Astrocyte of the hippocampus (primary cell): Measurements from ENCODE around the gene LMLN.
"Not testable (repeated sequence)": the region's sequence is repeated elsewhere in the genome, so short reads cannot be mapped to it uniquely, and the experiment has no call there.

ENCODE experiments used
- DNase-seq: peaks from one replicate; pipeline ENCODE4 v3.0.0; 2011; ENCODE audit warnings: low read depth, low spot score

The LMLN gene

DNA sequence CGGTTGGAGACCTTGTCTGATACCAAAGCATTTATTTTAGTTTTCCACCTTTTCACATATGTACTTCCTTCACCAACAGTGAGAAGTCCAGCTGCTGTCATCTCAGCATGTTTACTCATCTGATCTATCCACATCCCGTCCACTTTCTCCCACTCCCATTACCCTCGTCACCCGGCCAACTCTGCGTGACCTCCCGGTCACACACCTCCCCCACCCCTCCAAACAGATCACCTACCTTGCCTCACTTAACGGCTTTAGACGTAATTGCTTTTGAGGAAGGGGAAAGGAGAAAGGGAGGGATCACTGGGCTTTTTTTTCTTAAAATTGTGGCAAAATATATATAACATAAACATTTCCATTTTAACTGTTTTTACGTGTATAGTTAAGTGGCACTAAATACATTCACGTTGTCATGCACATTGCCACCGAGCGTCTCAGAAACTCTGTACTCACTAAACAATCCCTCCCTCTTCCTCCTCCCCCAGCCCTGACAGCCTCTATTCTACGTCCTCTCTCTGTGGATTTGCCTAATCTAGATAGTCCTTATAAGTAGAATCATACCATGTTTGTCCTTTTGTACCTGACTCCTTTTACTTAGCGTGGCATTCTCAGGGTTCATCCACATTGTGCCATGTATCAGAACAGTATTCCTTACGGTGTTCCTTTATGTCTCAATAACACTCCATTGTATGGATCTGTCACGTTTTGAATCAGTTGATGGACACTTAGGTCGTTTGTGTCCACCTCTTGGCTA lies 67.2 kb downstream of the LMLN start:
- no peak for DNase-seq

DNA sequence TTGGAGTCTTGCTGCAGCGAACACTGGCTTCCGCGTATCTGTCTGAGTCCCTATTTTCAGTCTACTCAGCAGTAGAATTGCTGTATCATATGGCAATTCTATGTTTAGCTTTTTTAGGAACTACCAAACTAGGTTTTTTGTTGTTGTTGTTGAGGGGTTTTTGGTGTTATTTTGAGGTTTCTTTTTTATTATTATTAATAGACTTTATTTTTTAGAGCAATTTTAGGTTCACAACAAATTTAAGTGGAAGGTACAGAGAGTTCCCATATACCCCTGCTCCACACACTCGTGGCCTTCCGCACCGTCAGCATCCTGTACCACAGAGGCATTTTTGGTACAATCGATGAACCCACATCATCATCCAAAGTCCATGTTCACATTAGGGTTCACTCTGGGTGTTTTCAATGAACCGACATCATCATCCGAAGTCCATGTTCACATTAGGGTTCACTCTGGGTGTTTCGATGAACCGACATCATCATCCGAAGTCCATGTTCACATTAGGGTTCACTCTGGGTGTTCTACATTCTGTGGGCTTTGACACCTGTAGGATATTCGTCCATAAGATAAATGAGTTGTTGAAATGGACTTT lies 67.9 kb downstream of the LMLN start:
- DNase-seq = no peak

DNA sequence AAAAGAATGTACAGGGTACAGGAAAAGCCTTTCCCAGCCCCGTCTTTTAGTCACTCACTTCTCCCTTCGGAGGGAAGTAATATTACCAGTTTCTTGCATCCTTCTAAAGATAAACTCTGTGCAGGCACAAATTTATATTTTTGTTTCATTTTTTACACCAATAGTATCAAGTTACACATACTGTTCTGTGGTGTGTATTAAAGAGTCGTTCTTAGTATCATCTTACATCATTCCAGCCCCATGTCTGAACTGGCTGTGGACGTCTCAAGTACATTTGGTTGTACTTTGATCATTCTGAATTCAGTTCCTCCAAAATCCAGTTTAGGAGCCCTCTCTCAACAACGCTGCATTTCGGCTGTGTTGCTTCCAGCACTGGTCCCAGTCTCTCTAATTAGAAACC lies 68.7 kb downstream of the LMLN start:
- DNase-seq = peak; percentile 26

DNA sequence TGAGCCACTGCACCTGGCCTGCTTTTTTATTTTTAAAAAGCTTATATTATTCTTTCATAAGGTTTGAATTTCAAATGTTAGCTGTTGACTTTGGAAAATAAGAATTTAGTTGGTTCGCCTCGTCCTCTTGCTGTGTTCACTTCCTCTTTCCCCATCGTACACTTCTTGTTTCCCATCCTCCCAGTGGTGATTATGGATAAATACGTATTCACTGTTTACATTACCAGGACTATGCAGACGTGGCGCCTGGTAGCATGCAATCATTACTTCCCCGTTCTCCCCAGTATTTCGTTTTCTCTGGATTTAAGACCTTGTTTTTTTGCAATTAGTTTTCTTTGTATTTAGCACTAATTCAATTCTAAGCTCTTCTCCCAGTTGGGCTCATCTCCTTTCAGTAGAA lies 70.1 kb downstream of the LMLN start:
- DNase-seq = no peak

DNA sequence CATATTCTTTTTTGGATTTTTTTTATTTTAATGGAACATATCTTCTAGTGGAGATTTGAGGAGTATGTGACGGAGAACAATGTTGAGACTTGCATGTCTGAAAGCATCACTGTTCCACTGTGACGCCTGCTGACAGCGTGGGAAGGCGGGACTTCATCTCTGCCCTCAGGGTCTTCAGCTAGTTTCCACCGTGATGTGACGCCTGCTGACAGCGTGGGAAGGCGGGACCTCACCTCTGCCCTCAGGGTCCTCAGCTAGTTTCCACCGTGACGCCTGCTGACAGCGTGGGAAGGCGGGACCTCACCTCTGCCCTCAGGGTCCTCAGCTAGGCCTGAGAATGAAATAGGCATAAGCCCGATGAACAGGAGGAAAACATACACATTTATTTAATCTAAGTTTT lies 70.7 kb downstream of the LMLN start:
- DNase-seq = no peak

DNA sequence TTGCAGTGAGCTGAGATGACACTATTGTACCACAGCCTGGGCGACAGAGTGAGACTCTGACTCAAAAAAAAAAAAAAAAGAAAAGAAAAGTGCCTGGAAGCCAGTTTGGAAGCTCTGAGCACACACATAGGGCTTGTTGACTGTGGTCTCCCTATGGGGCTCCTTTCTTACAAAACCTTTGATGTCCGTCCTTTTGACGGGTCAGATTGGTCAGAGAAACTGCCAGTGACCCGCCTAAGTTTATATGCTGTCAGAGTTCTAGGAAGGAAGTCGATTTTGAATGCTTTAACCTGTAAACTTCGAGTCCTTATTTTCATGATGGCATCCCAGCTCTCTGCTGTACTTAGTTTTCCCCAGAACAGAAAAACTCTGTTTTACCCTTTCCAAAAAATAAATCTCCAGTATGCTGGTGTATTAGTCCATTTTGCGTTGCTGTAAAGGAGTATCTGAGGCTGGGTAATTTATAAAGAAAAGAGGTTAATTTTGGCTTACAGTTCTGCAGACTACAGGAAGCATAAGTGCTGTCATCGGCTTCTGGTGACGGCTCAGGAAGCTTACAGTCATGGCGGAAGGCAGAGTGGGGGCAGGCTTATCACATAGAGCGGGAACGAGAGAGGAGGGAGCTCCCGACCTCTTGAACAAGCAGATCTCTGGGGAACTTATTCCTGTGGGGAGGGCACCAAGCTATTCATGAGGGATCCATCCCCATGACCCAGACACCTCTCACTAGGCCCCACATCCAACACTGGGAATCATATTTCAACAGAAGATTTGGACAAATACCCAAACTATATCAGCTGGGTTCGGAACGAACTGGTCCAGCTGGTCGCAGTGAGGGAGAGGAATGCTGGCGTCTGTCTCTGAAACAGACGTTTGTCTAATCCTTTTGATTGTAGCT lies 72.3 kb downstream of the LMLN start:
- DNase-seq = no peak

DNA sequence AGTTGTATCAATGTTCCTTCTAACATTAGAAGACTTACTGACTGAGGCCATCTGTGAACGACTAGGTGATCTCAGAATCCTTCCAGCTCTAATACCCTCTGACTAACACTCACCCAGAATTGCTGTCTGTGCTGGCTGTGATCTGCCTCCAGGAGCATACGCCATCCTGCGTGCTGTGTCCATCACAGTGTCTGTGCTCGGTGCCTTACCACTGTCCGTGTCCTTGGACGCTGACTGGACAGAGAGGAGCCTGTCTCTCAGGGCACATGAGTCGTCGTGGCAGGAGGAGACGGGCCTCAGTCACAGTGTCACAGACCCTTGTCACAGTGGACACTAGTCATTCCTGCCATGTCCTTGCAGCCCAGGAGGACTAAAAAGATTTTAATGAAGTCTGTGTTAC lies 83.1 kb downstream of the LMLN start:
- no peak for DNase-seq

DNA sequence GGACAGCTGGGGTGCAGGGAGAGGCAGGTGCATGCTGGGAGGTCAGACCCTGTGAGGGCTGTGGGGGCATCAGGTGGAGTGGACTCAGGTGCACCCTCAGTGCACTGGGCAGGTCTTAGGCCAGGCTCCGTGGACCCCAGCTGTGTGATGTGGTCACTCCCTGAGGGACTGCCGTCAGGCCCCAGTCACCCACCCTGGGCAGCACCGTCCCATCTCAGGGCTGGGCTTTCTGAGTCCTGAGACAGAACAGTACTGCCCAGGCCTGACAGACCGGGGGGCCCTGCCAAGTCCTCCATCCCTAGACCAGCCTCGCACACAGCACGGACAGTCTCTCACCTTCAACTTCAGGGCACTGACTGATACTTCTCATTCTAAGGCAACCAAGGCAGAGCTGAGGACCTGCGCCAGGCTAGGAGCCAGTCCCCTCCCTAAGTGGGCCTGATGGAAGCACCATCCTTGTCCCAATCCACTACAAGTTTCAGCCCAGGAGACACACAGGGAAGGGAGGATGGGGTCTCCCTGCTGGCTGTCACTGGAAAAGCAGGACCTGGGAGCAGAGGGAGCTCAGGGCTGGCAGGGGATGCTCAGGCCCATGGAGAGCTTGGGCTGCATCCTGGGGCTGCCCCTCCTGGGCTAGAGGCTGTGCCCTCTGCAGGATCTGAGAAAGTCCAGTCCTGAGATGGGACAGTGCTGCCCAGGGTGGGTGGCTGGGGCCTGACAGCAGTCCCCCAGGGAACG lies 86.3 kb downstream of the LMLN start:
- no peak for DNase-seq

DNA sequence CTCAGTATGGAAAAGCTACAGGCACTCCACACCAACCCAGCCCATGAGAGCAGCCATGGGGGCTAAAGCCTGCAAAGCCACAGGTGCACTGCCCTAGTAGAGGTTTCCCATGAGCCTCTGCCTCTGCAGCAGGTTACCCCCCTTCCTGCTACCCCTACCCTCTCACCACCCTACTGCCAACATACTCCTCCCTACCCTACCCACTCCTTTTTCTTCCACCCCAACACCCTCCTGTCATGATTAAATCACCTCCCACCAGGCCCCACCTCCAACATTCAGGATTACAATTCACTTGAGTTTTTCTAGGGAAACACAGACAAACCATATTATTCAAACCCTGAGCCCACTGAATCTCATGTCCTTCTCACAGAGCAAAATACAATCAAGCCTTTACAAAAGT lies 88.4 kb downstream of the LMLN start:
- DNase-seq = no peak

DNA sequence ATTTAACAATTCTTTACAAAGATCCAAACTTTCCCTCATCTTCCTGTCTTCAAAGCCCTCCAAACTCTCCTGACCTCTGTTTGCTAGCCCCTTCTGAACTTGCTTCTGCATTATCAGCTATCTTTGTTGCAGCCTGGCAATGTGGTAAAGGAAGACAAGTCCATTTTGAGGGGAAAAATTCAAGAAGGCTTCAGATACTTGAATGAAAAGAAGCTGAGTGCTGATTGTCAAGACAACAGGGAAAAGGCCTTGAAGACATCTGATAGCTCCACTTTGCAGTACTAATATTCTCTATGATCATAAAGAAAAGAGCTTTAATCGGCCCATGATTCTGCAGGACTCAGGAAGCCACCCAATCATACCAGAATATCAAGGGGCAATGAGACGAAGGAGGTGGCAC lies 91.8 kb downstream of the LMLN start:
- no peak for DNase-seq

DNA sequence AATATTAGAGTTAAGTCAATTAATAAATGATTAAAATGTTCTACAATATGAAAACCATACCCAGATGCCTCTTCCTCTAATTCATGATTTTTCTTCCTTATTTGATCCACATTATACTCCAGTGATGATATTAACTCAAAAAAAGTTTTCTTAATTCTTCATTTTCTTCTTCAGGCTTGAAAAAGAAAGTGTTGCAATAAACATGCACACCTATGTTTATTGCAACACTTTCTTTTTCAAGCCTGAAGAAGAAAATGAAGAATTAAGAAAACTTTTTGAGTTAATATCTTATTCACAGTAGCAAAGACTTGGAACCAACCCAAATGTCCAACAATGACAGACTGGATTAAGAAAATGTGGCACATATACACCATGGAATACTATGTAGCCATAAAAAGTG lies 93.4 kb downstream of the LMLN start:
- DNase-seq = not testable (repeated sequence)

DNA sequence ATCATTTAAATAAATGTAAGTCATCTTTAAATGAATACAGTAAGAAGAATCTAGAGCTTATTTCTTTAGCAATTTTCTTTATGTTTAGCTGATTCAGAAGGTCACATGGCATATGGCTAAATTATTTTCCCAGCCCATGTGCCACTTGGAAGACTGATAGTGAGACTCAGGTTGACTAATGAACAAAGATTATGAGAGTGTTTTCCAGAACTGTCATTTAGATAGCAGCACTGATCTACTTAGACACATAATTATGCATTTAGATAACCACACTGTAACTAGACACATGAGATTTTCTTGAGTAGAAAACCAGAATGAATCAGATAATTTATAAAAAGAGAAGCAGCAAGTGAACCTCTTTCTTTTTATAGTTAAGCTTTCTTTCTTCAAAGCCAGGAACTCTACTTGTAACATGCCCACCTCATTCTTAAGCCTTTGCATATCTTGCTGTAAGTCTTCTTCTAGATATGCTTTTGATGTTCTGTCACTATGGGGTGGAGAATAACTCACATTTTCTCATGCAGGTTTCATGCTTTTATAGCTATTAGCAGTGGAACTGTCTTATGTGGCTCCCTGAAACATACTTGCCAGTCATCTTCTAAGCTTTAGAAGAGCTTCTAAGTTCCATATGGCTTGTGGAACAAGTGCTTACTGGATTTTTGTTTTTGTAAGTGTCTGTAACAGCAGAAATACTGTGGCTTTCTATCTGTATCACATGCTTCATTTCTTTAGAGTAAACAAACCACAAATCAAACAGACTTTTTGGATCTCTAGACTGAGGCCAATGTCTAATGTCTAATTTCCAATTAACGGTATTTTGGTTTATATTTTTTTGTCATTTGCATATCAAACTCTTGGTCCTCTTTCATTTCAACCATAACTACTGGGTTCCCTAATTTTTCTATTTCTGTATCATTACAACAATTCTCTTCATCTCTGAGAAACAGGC lies 101.4 kb downstream of the LMLN start:
- no peak for DNase-seq

DNA sequence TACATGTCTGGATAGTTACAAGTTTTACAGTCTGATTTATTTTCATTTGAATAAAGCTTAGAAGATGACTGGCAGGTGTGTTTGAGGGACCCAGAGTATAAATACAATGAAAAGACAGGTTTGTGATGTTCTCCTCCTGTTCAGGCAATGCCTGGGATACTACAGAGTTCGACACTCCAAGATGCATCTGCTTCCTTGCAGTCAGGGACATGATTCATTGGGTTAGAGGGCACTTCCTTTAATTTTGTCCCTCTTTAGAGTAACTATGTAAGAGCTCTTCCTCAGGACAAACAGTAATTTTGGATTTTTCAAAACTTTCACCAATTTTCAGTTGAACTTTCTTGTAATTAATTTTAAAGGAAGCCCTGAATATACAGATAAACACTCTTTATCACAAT lies 102.0 kb downstream of the LMLN start:
- no peak for DNase-seq

DNA sequence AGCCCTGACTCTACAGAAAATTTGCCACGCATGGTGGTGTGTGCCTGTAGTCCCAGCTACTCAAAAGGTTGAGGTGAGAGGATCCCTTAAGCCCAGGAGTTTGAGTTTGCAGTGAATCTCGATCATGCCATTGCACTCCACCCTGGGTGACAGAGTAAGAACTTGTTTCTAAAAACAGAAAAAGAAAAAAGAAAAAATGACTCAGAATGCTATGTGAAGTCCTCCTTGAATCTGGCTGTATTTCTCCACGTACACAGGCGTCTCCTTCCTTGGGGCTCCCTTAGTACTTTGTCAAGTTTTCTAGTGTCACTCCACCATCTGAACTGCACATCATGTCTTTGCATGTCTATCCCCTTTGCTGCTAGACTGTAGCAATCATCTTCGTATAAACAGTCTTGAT lies 104.4 kb downstream of the LMLN start:
- no peak for DNase-seq

DNA sequence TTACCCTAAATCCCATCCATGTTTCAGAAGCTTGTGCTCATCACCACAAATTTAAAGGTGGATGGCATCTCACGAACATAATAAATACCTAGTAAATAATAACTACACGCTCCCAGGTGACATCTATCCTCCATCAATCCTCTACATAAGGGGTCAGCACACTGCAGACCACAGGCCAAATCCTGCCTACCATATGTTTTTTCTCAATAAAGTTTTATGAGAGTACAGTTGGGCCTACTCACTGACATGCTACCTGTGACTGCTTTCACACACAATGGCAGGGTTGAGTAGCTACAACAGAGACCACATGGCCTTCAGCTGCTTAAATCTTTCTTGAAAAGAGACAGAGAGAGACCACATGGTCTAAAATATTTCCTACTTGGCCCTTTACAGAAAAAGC lies 105.9 kb downstream of the LMLN start:
- DNase-seq = no peak

DNA sequence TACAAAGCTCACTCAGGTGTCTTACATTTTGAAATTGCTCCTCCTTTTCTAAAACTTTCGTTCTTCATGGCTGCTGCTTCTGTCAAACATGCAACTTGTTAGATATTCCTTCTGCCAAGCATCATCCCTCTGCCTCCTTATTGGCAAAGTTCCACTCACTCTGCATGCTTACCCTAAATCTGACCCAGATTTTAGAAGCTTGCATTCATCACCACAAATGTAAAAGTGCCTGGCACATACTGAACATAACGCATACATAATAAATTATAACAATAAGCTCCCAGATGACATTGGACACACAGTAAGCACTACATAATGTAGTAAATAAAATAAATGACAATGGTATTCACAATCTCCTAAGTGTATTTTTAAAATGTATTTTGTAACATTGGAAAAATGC lies 107.4 kb downstream of the LMLN start:
- DNase-seq = no peak

DNA sequence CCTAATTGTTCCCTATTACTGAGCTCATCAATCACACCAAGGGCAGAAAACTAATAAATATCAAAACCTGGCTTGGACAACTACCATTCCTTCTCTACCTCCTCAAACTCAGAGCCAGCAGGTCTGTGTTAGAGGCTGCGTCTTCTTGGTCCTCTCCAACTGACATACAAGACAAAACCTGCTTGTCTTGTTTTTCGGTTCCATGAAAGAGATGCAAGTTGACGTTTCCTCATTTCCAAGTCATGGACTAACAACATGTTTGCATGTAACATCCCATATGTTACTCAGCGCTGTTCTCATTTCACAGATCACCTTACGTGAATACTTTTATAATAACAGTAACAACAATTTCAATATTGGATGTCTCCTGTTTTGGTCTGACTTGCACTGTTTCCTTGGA lies 110.9 kb downstream of the LMLN start:
- no peak for DNase-seq

DNA sequence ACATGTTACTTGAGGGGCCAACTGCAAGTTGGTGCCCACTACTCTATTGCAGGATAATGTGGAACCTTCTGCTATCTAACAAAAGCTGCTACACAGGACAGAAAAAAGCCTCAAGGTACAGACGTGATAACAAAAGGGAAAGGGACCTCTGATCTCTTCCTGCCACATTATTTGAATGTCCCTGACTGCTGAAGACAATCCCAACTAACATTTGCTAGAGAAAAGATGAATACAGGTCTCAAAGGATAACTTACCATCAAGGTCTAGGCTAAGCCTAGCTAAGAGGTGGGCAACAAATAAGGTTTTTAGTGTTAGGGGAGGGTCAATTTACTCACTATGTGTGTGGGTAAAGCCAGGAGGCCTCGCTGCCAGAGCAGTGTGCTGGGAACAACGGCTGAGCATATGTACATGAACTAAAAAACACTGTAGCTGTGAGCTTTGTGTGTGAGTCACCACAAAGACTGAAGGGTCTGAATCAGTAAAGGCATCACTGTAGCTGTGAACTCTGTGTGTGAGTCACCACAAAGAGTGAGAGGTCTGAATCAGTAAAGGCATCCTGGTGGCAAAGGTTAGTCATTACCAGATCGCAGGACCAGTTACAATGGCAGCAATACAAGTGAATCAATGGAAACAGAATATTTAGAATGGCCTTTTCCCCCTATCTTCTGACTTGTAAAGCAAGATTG lies 111.7 kb downstream of the LMLN start:
- DNase-seq = peak; percentile 98

DNA sequence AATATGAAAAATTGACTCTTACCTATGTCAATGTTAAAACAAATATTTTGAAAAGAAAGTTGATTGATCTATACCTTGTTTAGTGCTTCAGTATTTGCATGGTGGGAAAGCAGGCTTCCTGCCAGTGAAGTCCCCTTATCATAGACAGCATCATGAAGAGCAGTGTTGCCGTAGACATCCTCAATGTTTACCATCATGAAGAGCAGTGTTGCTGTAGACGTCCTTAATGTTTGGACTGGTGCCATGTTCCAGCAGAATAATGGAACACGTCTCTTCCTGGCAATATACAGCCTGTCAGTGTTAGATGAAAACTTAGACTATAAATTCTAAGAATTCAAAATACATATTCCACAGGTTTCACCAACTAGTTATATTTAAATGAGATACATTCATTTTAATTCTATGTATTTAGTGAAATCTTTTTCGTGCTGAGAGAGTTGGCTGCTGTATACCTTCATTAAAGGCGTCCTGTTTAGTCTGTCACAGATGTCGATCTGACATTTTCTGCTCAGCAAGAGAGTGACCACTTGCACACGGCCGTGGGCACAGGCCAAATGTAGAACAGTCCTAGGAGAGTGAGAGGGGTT lies 116.8 kb downstream of the LMLN start:
- no peak for DNase-seq
